Spleen (tissue), 7 donors: ENCODE measurements around the gene CLDN34.

ENCODE experiments used
- CTCF ChIP-seq, 11 experiments: fragments of 200-600 bp in 7 of 11; fragments of 450-650 bp in 4 of 11; sonication (generic) in 4 of 11; IDR thresholded peaks in 8 of 11; conservative IDR thresholded peaks in 3 of 11; 1 replicate in 7 of 11; 2 replicates in 4 of 11; pipeline versions ENCODE4 v1.4.0 to v1.8.0; 2016 to 2021; ENCODE audit warnings: antibody characterized with exemption in 11 of 11, inconsistent platforms in 4 of 11, mild to moderate bottlenecking in 1 of 11
- POLR2A ChIP-seq, 3 donors: fragments of 450-650 bp; IDR thresholded peaks; one replicate each; pipeline ENCODE4 v1.5.1; 2017; ENCODE audit warnings: antibody characterized with exemption in 3 of 3, mild to moderate bottlenecking in 1 of 3
- POLR2AphosphoS5 ChIP-seq, 3 donors: sonication (generic); formaldehyde crosslinking; IDR thresholded peaks; one replicate each; pipeline ENCODE4 v1.5.1; 2017; ENCODE audit warnings: antibody characterized with exemption in 3 of 3
- donor health status: DM: no; HTN: no; CAD: no; lungs with moderate emphysema.
- donor health status: DM: no; HTN: no; CAD: no.
- donor health status: DM: no; HTN: no; CAD: no.

- TF ChIP-seq POLR2A (IDR thresholded peaks at IDR 0.05) (no peak), CTCF (IDR thresholded peaks at IDR 0.05 in 8 of 11, conservative IDR thresholded peaks at IDR 0.05 in 3 of 11) (no peak), POLR2AphosphoS5 (IDR thresholded peaks at IDR 0.05) (no peak)
These were observed 13.8 kb downstream of the CLDN34 start for GRCh38 chrX:9980927-9981326.
